HCT116 (cell line): ENCODE results near the gene PIAS4. TPM values are rescaled to one million over a fixed set of nuclear protein-coding genes. Genes with fewer than 3 reads are reported as not detected.

Source experiments
- ATAC-seq: fragments of 200-7000 bp; cut with Tn5 transposase; 2 replicates; pipeline ENCODE4 v1.9.1; 2020; ENCODE audit warnings: mild to moderate bottlenecking, moderate library complexity
- BruUV-seq: library from RNA; stranded (reverse); fragments of 400-500 nt; replicated peaks from 2 replicates; lab custom pipeline; 2021; lab: Mats Ljungman, UMichigan
- CTCF ChIA-PET: fragments of 300-600 bp; sonication (Branson Sonifier 250); formaldehyde crosslinking; loops from one replicate; lab custom pipeline; 2021; ENCODE audit warnings: antibody characterized with exemption; lab: Charles Lee
- POLR2A ChIA-PET: fragments of 300-600, 350-600 bp; sonication (Branson Sonifier 250); formaldehyde crosslinking; loops from one replicate; lab custom pipeline; 2021; ENCODE audit warnings: antibody characterized with exemption; lab: Charles Lee
- RAD21 ChIA-PET, 2 experiments: fragments of 300-600 bp; sonication (Branson Sonifier 250); formaldehyde crosslinking; loops; one replicate each; lab custom pipeline; 2023; ENCODE audit warnings: low total read pairs in 2 of 2; ENCODE audit not compliant: uncharacterized antibody in 2 of 2, unreplicated experiment in 2 of 2, low non-redundant PET in 1 of 2; lab: Charles Lee
- DNase-seq: peaks from one replicate; pipeline ENCODE4 v3.0.0-alpha.2; 2010; ENCODE audit warnings: low read depth, low spot score
- H2AFZ ChIP-seq: fragments of 200-600 bp; shearing (Covaris generic), sonication (generic); 2 replicates; pipeline ENCODE4 v1.6.1; 2017; ENCODE audit warnings: low read depth, mixed run types, mixed read lengths, antibody characterized with exemption, low read length; ENCODE audit not compliant: poor library complexity, severe bottlenecking
- H3K27ac ChIP-seq: 2 replicates; pipeline ENCODE4 v1.5.1; 2012; ENCODE audit warnings: low read depth, low read length
- H3K27me3 ChIP-seq: fragments of 200-600 bp; sonication (generic); 2 replicates; pipeline ENCODE4 v1.6.1; 2016; ENCODE audit warnings: mixed run types, low read length, mixed read lengths; ENCODE audit not compliant: insufficient read depth
- H3K36me3 ChIP-seq, 2 experiments: fragments of 200-500 bp in 1 of 2; fragments of 200-600 bp in 1 of 2; sonication (Bioruptor generic) in 1 of 2; sonication (generic) in 1 of 2; 2 replicates each; pipeline versions ENCODE4 v1.5.1 to v1.6.1; 2014 to 2016; ENCODE audit warnings: low read length in 2 of 2, inconsistent platforms in 1 of 2, mixed read lengths in 1 of 2, mixed run types in 1 of 2; ENCODE audit not compliant: insufficient read depth in 2 of 2, control insufficient read depth in 1 of 2
- H3K4me1 ChIP-seq, 2 experiments: fragments of 200-600 bp in 1 of 2; sonication (generic) in 1 of 2; 2 replicates each; pipeline versions ENCODE4 v1.5.1 to v1.6.1; 2012 to 2017; ENCODE audit warnings: low read length in 2 of 2, inconsistent platforms in 1 of 2, mild to moderate bottlenecking in 1 of 2, mixed read lengths in 1 of 2, mixed run types in 1 of 2, moderate library complexity in 1 of 2; ENCODE audit not compliant: insufficient read depth in 2 of 2, control insufficient read depth in 1 of 2
- H3K4me2 ChIP-seq: fragments of 200-600 bp; sonication (generic); 2 replicates; pipeline ENCODE4 v1.6.1; 2017; ENCODE audit warnings: mixed run types, low read length, mixed read lengths
- H3K4me3 ChIP-seq, 2 experiments: fragments of 200-600 bp in 1 of 2; sonication (generic) in 1 of 2; replicated peaks in 1 of 2; 2 replicates each; pipeline ENCODE4 v1.5.1; 2011 to 2016; ENCODE audit warnings: low read length in 2 of 2, control low read depth in 1 of 2, low read depth in 1 of 2, mild to moderate bottlenecking in 1 of 2, mixed read lengths in 1 of 2, mixed run types in 1 of 2
- H3K79me2 ChIP-seq: fragments of 200-600 bp; sonication (generic); 2 replicates; pipeline ENCODE4 v1.6.1; 2017; ENCODE audit warnings: mild to moderate bottlenecking, mixed run types, low read length, moderate library complexity, mixed read lengths; ENCODE audit not compliant: insufficient read depth
- H3K9ac ChIP-seq: fragments of 200-600 bp; sonication (generic); 2 replicates; pipeline ENCODE4 v1.6.1; 2016; ENCODE audit warnings: low read length, mixed read lengths
- H3K9me2 ChIP-seq: fragments of 200-600 bp; sonication (generic), shearing (Covaris generic); 2 replicates; pipeline ENCODE4 v1.6.1; 2017; ENCODE audit warnings: mixed run types, mild to moderate bottlenecking, moderate library complexity; ENCODE audit not compliant: insufficient read depth
- H3K9me3 ChIP-seq, 2 experiments: fragments of 200-500 bp in 1 of 2; fragments of 200-600 bp in 1 of 2; sonication (Bioruptor generic) in 1 of 2; sonication (generic) in 1 of 2; 2 replicates each; pipeline ENCODE4 v1.6.1; 2014 to 2017; ENCODE audit warnings: low read length in 2 of 2, mixed read lengths in 2 of 2, inconsistent platforms in 1 of 2, low read depth in 1 of 2, mild to moderate bottlenecking in 1 of 2, mixed run types in 1 of 2, moderate library complexity in 1 of 2; ENCODE audit not compliant: control insufficient read depth in 1 of 2, insufficient read depth in 1 of 2
- H4K20me1 ChIP-seq: fragments of 200-600 bp; sonication (generic), shearing (Covaris generic); 2 replicates; pipeline ENCODE4 v1.6.1; 2017; ENCODE audit warnings: mixed run types, mild to moderate bottlenecking, moderate library complexity; ENCODE audit not compliant: insufficient read depth
- ATF3 ChIP-seq: IDR thresholded peaks from 2 replicates; pipeline ENCODE4 v1.6.1; 2012
- CBX3 ChIP-seq: IDR thresholded peaks from 2 replicates; pipeline ENCODE4 v1.6.1; 2012; ENCODE audit warnings: low read depth
- CEBPB ChIP-seq: IDR thresholded peaks from 2 replicates; pipeline ENCODE4 v1.6.1; 2012; ENCODE audit warnings: low read depth
- ELF1 ChIP-seq: IDR thresholded peaks from 2 replicates; pipeline ENCODE4 v1.6.1; 2012; ENCODE audit warnings: low read depth, borderline replicate concordance
- EZH2 ChIP-seq: fragments of 200-600 bp; sonication (generic); IDR thresholded peaks from 2 replicates; pipeline ENCODE4 v1.6.1; 2017; ENCODE audit warnings: antibody characterized with exemption, mixed run types
- FOSL1 ChIP-seq: IDR thresholded peaks from 2 replicates; pipeline ENCODE4 v1.6.1; 2012; ENCODE audit warnings: low read depth
- MAX ChIP-seq: IDR thresholded peaks from 2 replicates; pipeline ENCODE4 v1.6.1; 2012
- POLR2A ChIP-seq: IDR thresholded peaks from 2 replicates; pipeline ENCODE4 v1.7.0; 2011; ENCODE audit warnings: borderline replicate concordance; ENCODE audit not compliant: insufficient read depth, insufficient read length; ENCODE audit errors: extremely low read depth
- REST ChIP-seq: IDR thresholded peaks from 2 replicates; pipeline ENCODE4 v1.6.1; 2012; ENCODE audit warnings: low read depth
- SIN3A ChIP-seq: IDR thresholded peaks from 2 replicates; pipeline ENCODE4 v1.6.1; 2012; ENCODE audit warnings: low read depth
- SRF ChIP-seq: IDR thresholded peaks from 2 replicates; pipeline ENCODE4 v1.6.1; 2012; ENCODE audit warnings: low read depth
- ZFX ChIP-seq: fragments of 450-650 bp; IDR thresholded peaks from 2 replicates; pipeline ENCODE4 v1.6.1; 2017
- intact Hi-C: fragments of 100-400 bp; cut with micrococcal nuclease; formaldehyde crosslinking; loops from 2 replicates; pipeline ENCODE4 v1.10.0; 2022
- total RNA-seq: library from RNA; stranded (reverse); gene quantifications from one replicate; pipeline ENCODE4 v1.2.1, GENCODE V29; 2021; ENCODE audit not compliant: unreplicated experiment

The PIAS4 gene
- total RNA-seq, 1 experiment from 2014 or later, result 28.4 TPM

GRCh38 chr19:3964256-3965194 lies 43.0 kb upstream of the PIAS4 start:
- Histone ChIP-seq H3K4me3 (no peak overlapping the region), H3K4me1 (peaks cover 14 to 20% of the 10 kb centered on the region in 2 experiments), H3K36me3 (peaks cover 12 to 42% of the 10 kb centered on the region in 2 experiments; a peak in 3 of 4 replicates), H3K27ac (no peak overlapping the region), H3K9me3 (no peaks in the 10 kb centered on the region), H2AFZ (no peak overlapping the region), H3K9me2 (no peaks in the 10 kb centered on the region), H3K4me2 (no peak overlapping the region), H3K9ac (no peak overlapping the region), H3K27me3 (no peaks in the 10 kb centered on the region), H3K79me2 (peaks cover 40% of the 10 kb centered on the region), H4K20me1 (no peaks in the 10 kb centered on the region)
- CTCF ChIA-PET, result no interaction called here
- TF ChIP-seq ELF1, result no peak
- TF ChIP-seq ZFX, result no peak
- TF ChIP-seq EZH2, result no peak
- POLR2A ChIA-PET, result no interaction called here
- ATAC-seq (no peak), DNase-seq (no peak)
- intact Hi-C loops, result no loop called here
- RAD21 ChIA-PET, result no interaction called here
- BruUV-seq, result no TSS peak

GRCh38 chr19:3966051-3967017 lies 41.2 kb upstream of the PIAS4 start:
- ChIA-PET POLR2A (no interaction called here), RAD21 (no interaction called here), CTCF (no interaction called here)
- Histone ChIP-seq H3K9ac (no peak overlapping the region), H3K27me3 (no peaks in the 10 kb centered on the region), H2AFZ (no peak overlapping the region), H3K9me3 (no peaks in the 10 kb centered on the region), H3K4me1 (peaks cover 15 to 28% of the 10 kb centered on the region in 2 experiments), H3K4me2 (no peak overlapping the region), H3K9me2 (no peaks in the 10 kb centered on the region), H3K4me3 (no peak overlapping the region), H4K20me1 (no peaks in the 10 kb centered on the region), H3K79me2 (peaks cover 54% of the 10 kb centered on the region), H3K36me3 (peaks cover 12 to 38% of the 10 kb centered on the region in 2 experiments; a peak in 3 of 4 replicates), H3K27ac (no peak overlapping the region)
- ATAC-seq, result no peak
- BruUV-seq, result no TSS peak
- intact Hi-C loops, result no loop called here
- no peak for DNase-seq
- TF ChIP-seq SRF, result no peak
- no peak for TF ChIP-seq FOSL1
- no peak for TF ChIP-seq POLR2A
- TF ChIP-seq MAX, result no peak
- no peak for TF ChIP-seq REST
- no peak for TF ChIP-seq CBX3
- no peak for TF ChIP-seq EZH2
- no peak for TF ChIP-seq ZFX
- no peak for TF ChIP-seq ATF3
- no peak for TF ChIP-seq SIN3A
- TF ChIP-seq CEBPB, result no peak
